ENCODE data around the gene CDC42EP4. TPM values are rescaled to one million over a fixed set of nuclear protein-coding genes. Genes with fewer than 3 reads are reported as not detected.

CDC42EP4 gene
- total and polyA plus RNA-seq, 9 of the 15 experiments (the other 6 are each of a cell fraction or from before 2014, with no cell fraction given) = 0.65 to 20.8 (median 12.3) TPM

DNA sequence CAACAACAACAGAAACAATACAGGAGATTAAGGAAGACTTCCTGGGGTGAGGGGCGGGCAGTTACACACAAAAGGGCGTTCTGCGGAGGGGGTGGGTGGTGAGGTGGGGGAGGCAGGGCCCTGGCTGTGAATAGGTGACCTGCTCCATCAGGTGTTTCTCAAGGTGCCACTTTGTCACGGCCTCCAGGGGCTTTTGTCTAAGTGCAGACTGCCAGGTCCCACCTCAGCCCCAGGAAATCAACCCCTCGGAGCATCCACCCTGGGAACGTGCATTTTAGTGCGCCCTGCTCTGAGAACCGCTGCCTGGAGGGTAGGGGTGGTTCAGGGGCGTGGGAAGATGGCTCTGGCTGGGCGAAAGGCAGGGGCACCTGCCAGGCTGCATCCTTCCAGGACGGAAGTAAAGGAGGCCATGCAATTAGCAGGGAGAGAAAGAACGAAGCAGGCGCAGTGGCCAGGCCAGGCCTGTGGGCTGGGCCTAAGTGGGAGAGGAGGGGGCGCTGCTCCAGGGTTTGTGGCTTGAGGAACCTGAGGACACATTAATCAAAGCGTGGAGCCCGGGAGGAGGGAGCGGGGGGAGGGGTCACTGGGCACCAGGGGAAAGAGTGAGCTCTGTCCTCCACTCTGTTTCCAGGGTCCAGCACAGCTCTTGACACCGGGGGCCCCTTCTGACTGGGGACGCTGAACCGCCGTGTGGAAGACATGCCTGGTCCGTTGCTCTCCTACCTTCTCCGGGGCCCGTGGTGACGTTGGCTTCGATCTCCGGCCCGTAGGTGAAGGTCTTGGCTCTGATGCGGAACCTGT, 49.4 kb upstream of the CDC42EP4 start:
- no peak overlapping the region for H3K27ac ChIP-seq (ENCODE audit: extremely low read depth, low read depth, low read length)
- H3K27me3 ChIP-seq (ENCODE audit: control insufficient read depth in 2 of 2, insufficient read depth in 2 of 2, low read length in 2 of 2) = peaks cover 55 to 91% of the 10 kb centered on the region in 2 experiments; a peak in 4 of 5 replicates
- no peaks in the 10 kb centered on the region for H3K9me1 ChIP-seq (ENCODE audit: control insufficient read depth, insufficient read depth, low read length)
- ChIA-PET CTCF (ENCODE audit: low intra/inter-chr PET ratio) (interaction anchor here (0.6 kb wide), 1 partner anchor 1012 kb away, joined by 4 read pairs; no protein-coding TSS in a partner anchor), POLR2A (interaction anchor here (0.7 to 1.1 kb wide), 2 partner anchors 11 to 541 kb away, joined by 3 read pairs; no protein-coding TSS in a partner anchor)
- H3K36me3 ChIP-seq (ENCODE audit: control insufficient read depth, insufficient read depth, low read length) = no peaks in the 10 kb centered on the region
- BruUV-seq (replicated peaks) = no TSS peak
- H3K4me3 ChIP-seq = no peak overlapping the region
- no peak for ATAC-seq
- no peaks in the 10 kb centered on the region; the same call in 1 of the 2 replicates for H4K20me1 ChIP-seq (replicated peaks; ENCODE audit: control insufficient read depth, insufficient read depth, low read length)
- DNase-seq (ENCODE audit: extremely low read depth in 1 of 4, low spot score in 3 of 4) = no peak
- no peaks in the 10 kb centered on the region for H3K9me3 ChIP-seq (replicated peaks; ENCODE audit: control insufficient read depth, insufficient read depth, low read depth, low read length)
- 3% methylated on average over 24 of the region's 29 CpGs for WGBS (ENCODE audit: insufficient coverage, low coverage, missing lambda C conversion rate)
- H3K79me2 ChIP-seq (ENCODE audit: control insufficient read depth, insufficient read depth, low read length) = no peaks in the 10 kb centered on the region
- H3K4me2 ChIP-seq (ENCODE audit: insufficient read depth, low read length) = no peak overlapping the region
- TF ChIP-seq ZNF253 (CRISPR knock-in tag; conservative IDR thresholded peaks at IDR 0.05) = no peak
- peaks cover 0 to 14% of the 10 kb centered on the region in 2 experiments; a peak in 2 of 5 replicates for H3K4me1 ChIP-seq (replicated peaks in 1 of 2; ENCODE audit: control insufficient read depth in 2 of 2, insufficient read depth in 2 of 2, low read length in 2 of 2)
- H2AFZ ChIP-seq (ENCODE audit: low read depth, low read length) = no peak overlapping the region
- intact Hi-C loops (cut with micrococcal nuclease) (loop anchor here (10.0 kb wide), 1 partner anchor 796 kb away; no protein-coding TSS in a partner anchor), in situ Hi-C loops (cut with MboI) (loop anchor here (10.0 kb wide), 1 partner anchor 806 kb away; no protein-coding TSS in a partner anchor)
- FAIRE-seq = no peak
- H3K9ac ChIP-seq (ENCODE audit: insufficient read depth in 1 of 2, low read depth in 2 of 2, low read length in 2 of 2) = no peak overlapping the region

DNA sequence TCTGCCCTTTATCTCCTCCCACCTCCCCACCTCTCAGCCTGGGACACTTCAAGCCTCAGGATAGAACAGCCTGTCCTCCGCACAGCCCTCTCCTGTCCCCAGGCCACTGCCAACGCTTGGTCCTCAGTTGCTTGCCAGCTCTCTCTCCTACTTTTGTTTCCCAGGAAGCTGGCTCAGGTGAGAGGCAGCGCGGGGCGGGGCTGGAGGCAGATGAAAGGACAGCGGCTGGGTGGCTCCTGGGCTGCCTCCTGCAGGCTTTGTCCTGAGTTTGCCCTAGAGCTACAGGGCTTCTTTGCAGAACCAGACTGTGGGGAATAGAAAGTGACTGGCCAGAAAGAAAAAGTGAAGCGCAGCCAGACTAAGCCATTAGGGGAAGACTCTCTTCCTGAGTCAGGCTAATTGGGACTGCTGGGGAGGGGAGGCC, 48.2 kb upstream of the CDC42EP4 start:
- H4K20me1 ChIP-seq (replicated peaks; ENCODE audit: control insufficient read depth, insufficient read depth, low read length) = no peaks in the 10 kb centered on the region; the same call in 1 of the 2 replicates
- no peak overlapping the region for H3K4me3 ChIP-seq
- no peaks in the 10 kb centered on the region for H3K79me2 ChIP-seq (ENCODE audit: control insufficient read depth, insufficient read depth, low read length)
- ATAC-seq = peak; percentile 50
- no peaks in the 10 kb centered on the region for H3K36me3 ChIP-seq (ENCODE audit: control insufficient read depth, insufficient read depth, low read length)
- H3K9me1 ChIP-seq (ENCODE audit: control insufficient read depth, insufficient read depth, low read length) = no peaks in the 10 kb centered on the region
- H3K9ac ChIP-seq (ENCODE audit: insufficient read depth in 1 of 2, low read depth in 2 of 2, low read length in 2 of 2) = no peak overlapping the region
- 0% methylated on average over 7 of the region's 7 CpGs for WGBS (ENCODE audit: insufficient coverage, low coverage, missing lambda C conversion rate)
- no peak overlapping the region for H3K4me2 ChIP-seq (ENCODE audit: insufficient read depth, low read length)
- TF ChIP-seq COPS2 (conservative IDR thresholded peaks at IDR 0.05) (no peak), ZNF445 (CRISPR knock-in tag; IDR thresholded peaks at IDR 0.05; ENCODE audit: low read depth) (no peak), RNF2 (IDR thresholded peaks at IDR 0.05) (no peak), PHF21A (IDR thresholded peaks at IDR 0.05; ENCODE audit: borderline replicate concordance, low read depth) (no peak), TCF3 (CRISPR knock-in tag; IDR thresholded peaks at IDR 0.05) (no peak), RAD51 (IDR thresholded peaks at IDR 0.05; ENCODE audit: borderline replicate concordance, low read depth) (no peak), GTF2A2 (tag; IDR thresholded peaks at IDR 0.05) (no peak)
- TF ChIP-seq, protein P1, sequence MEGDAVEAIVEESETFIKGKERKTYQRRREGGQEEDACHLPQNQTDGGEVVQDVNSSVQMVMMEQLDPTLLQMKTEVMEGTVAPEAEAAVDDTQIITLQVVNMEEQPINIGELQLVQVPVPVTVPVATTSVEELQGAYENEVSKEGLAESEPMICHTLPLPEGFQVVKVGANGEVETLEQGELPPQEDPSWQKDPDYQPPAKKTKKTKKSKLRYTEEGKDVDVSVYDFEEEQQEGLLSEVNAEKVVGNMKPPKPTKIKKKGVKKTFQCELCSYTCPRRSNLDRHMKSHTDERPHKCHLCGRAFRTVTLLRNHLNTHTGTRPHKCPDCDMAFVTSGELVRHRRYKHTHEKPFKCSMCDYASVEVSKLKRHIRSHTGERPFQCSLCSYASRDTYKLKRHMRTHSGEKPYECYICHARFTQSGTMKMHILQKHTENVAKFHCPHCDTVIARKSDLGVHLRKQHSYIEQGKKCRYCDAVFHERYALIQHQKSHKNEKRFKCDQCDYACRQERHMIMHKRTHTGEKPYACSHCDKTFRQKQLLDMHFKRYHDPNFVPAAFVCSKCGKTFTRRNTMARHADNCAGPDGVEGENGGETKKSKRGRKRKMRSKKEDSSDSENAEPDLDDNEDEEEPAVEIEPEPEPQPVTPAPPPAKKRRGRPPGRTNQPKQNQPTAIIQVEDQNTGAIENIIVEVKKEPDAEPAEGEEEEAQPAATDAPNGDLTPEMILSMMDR (IDR thresholded peaks at IDR 0.05 in 2 of 3, conservative IDR thresholded peaks at IDR 0.05 in 1 of 3; ENCODE audit: insufficient read depth in 2 of 3, low read depth in 1 of 3, low read length in 3 of 3) = peak in 1 of 3 experiments; percentile 10; a peak in 1 of 6 replicates
- intact Hi-C loops (cut with micrococcal nuclease) = loop anchor here (10.0 kb wide), 1 partner anchor 795 kb away; no protein-coding TSS in a partner anchor
- H2AFZ ChIP-seq (ENCODE audit: low read depth, low read length) = no peak overlapping the region
- ChIA-PET CTCF (ENCODE audit: low intra/inter-chr PET ratio) (interaction anchor here (0.7 kb wide), 1 partner anchor 80 kb away, joined by 3 read pairs; no protein-coding TSS in a partner anchor), POLR2A (interaction anchor here (0.7 kb wide), 2 partner anchors 48 to 153 kb away, joined by 3 read pairs; partner anchors contain the start of gene CDC42EP4)
- BruUV-seq (replicated peaks) = no TSS peak
- H3K27ac ChIP-seq (ENCODE audit: extremely low read depth, low read depth, low read length) = no peak overlapping the region
- peaks cover 0 to 10% of the 10 kb centered on the region in 2 experiments; a peak in 2 of 5 replicates for H3K4me1 ChIP-seq (replicated peaks in 1 of 2; ENCODE audit: control insufficient read depth in 2 of 2, insufficient read depth in 2 of 2, low read length in 2 of 2)
- H3K9me3 ChIP-seq (replicated peaks; ENCODE audit: control insufficient read depth, insufficient read depth, low read depth, low read length) = no peaks in the 10 kb centered on the region
- DNase-seq (ENCODE audit: extremely low read depth in 1 of 4, low spot score in 3 of 4) = no peak
- peaks cover 51 to 88% of the 10 kb centered on the region in 2 experiments; a peak in 4 of 5 replicates for H3K27me3 ChIP-seq (ENCODE audit: control insufficient read depth in 2 of 2, insufficient read depth in 2 of 2, low read length in 2 of 2)
- in situ Hi-C loops (cut with MboI) = loop anchor here (10.0 kb wide), 1 partner anchor 805 kb away; no protein-coding TSS in a partner anchor
- no peak for FAIRE-seq
